GM12892 (cell line): Measurements from ENCODE around the gene CHGA.

Source experiments
- POLR2A ChIP-seq: IDR thresholded peaks from 2 replicates; pipeline ENCODE4 v1.6.1; 2011; ENCODE audit warnings: low read depth, low read length, control low read depth
- POLR2AphosphoS5 ChIP-seq: IDR thresholded peaks from 2 replicates; pipeline ENCODE4 v1.6.1; 2011; ENCODE audit warnings: low read depth, low read length, control low read depth

GRCh38 chr14:92895352-92895878, 27.5 kb upstream of the CHGA start:
- TF ChIP-seq POLR2AphosphoS5 (no peak), POLR2A (no peak)
